HEK293 (cell line): Measurements from ENCODE around the gene CAPN5.

ENCODE experiments used
- CTCF ChIP-seq: fragments of 450-650 bp; formaldehyde crosslinking; IDR thresholded peaks from 2 replicates; pipeline ENCODE4 v1.5.1; 2016; ENCODE audit warnings: missing biosample characterization, missing genetic modification characterization
- HOXD13 ChIP-seq: sonication (generic); formaldehyde crosslinking; IDR thresholded peaks from 2 replicates; pipeline ENCODE4 v1.8.0; 2022; ENCODE audit warnings: missing genetic modification reagents, borderline replicate concordance
- ZBTB1 ChIP-seq: fragments of 450-650 bp; formaldehyde crosslinking; IDR thresholded peaks from 2 replicates; pipeline ENCODE4 v1.5.1; 2016; ENCODE audit warnings: missing biosample characterization, missing genetic modification characterization
- ZFHX2 ChIP-seq: fragments of 450-650 bp; formaldehyde crosslinking; conservative IDR thresholded peaks from 2 replicates; pipeline ENCODE4 v1.5.1; 2016; ENCODE audit warnings: missing biosample characterization, missing genetic modification characterization
- ZNF280D ChIP-seq: fragments of 450-650 bp; formaldehyde crosslinking; IDR thresholded peaks from 2 replicates; pipeline ENCODE4 v1.5.1; 2016; ENCODE audit warnings: missing biosample characterization, missing genetic modification characterization

DNA sequence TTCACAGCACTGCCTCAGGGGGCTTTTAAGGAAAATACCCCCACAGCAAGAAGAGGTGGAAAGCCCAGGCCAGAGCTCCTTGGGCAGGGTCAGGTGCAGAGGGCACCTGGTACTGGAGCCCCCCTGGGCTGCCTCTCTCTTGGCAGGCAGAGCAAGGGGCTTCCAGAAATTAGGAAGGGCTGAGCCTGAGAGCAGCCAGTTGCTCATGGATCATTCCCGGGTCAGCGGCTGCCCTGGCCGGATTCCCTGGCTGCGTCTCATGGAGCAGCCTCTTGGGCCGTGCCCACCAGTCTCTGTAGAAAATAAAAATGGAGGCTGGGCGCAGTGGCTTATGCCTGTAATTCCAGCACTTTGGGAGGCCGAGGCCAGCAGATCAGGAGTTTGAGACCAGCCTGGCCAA lies 25.6 kb downstream of the CAPN5 start:
- no peak for TF ChIP-seq HOXD13
- TF ChIP-seq CTCF (tag by site-specific recombination) = no peak
- no peak for TF ChIP-seq ZBTB1
- TF ChIP-seq ZFHX2 = no peak
- TF ChIP-seq ZNF280D (tag by site-specific recombination) = no peak
